Osteoblast (primary cell): Measurements from ENCODE around the gene CCSER1. TPM values are rescaled to one million over a fixed set of nuclear protein-coding genes. Genes with fewer than 3 reads are reported as not detected.

ENCODE experiments used
- DNase-seq: peaks from one replicate; pipeline ENCODE4 v3.0.0; 2011; ENCODE audit warnings: low spot score, mixed read lengths; ENCODE audit not compliant: insufficient read length; ENCODE audit errors: missing footprints
- H2AFZ ChIP-seq: 2 replicates; pipeline ENCODE4 v1.6.0; 2011; ENCODE audit warnings: mild to moderate bottlenecking, low read length
- H3K27ac ChIP-seq: 2 replicates; pipeline ENCODE4 v1.5.1; 2011; ENCODE audit warnings: mild to moderate bottlenecking, low read depth, low read length, moderate library complexity
- H3K27me3 ChIP-seq: 2 replicates; pipeline ENCODE4 v1.6.0; 2012; ENCODE audit warnings: mild to moderate bottlenecking, control low read depth, inconsistent platforms, low read length, moderate library complexity; ENCODE audit not compliant: insufficient read depth
- H3K36me3 ChIP-seq: 2 replicates; pipeline ENCODE4 v1.5.1; 2011; ENCODE audit warnings: mild to moderate bottlenecking, low read length, control low read depth, moderate library complexity; ENCODE audit not compliant: insufficient read depth
- H3K4me1 ChIP-seq: 2 replicates; pipeline ENCODE4 v1.5.1; 2011; ENCODE audit warnings: mild to moderate bottlenecking, low read length, control low read depth, moderate library complexity; ENCODE audit not compliant: insufficient read depth
- H3K4me2 ChIP-seq: 2 replicates; pipeline ENCODE4 v1.6.0; 2011; ENCODE audit warnings: mild to moderate bottlenecking, low read length; ENCODE audit not compliant: insufficient read depth
- H3K4me3 ChIP-seq: fragments of 200-600 bp; sonication (generic); 3 replicates; pipeline ENCODE4 v1.5.1; 2012; ENCODE audit warnings: mild to moderate bottlenecking, low read length, inconsistent platforms; ENCODE audit not compliant: insufficient read depth
- H3K79me2 ChIP-seq: 2 replicates; pipeline ENCODE4 v1.6.0; 2012; ENCODE audit warnings: mild to moderate bottlenecking, low read length, control low read depth, inconsistent platforms; ENCODE audit not compliant: insufficient read depth
- H3K9me3 ChIP-seq: 2 replicates; pipeline ENCODE4 v1.5.1; 2011; ENCODE audit warnings: low read depth, low read length, control low read depth
- H4K20me1 ChIP-seq: 2 replicates; pipeline ENCODE4 v1.6.0; 2012; ENCODE audit warnings: mild to moderate bottlenecking, low read length, control low read depth; ENCODE audit not compliant: insufficient read depth
- CTCF ChIP-seq: IDR thresholded peaks from 2 replicates; pipeline ENCODE4 v1.5.1; 2011; ENCODE audit warnings: mild to moderate bottlenecking, low read depth, low read length, moderate library complexity; ENCODE audit errors: extremely low read depth
- total RNA-seq: library from RNA; depleted of rRNA; stranded (reverse); fragments of >200 nt; gene quantifications from 2 replicates; pipeline ENCODE4 v1.2.3, GENCODE V29; 2012

CCSER1 gene
- total RNA-seq, 1 donor, result under 0.01 TPM

DNA sequence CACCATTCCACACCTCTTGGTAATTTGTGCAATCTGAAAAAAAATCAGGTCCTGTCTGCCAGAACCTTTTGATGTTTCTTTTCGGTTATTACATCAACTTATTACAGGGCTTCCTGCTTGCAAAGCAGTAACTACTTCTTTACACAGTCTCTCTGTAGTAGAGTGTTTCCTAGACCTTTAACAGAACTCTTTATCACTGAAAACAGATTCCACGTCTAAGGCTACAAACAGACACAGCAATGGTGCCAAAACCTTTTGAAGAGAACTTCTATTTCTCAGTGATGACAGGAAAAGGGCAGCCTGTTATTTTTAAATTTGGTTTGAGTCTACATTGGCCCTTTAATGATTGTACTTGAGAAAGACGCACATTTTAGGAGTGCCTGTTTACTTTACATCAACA is 1463.1 kb downstream of the CCSER1 start:
- DNase-seq, result no peak
- H3K9me3 ChIP-seq, result no peaks in the 10 kb centered on the region
- no peak overlapping the region for H3K4me3 ChIP-seq
- no peak overlapping the region for H3K27ac ChIP-seq
- no peaks in the 10 kb centered on the region for H3K79me2 ChIP-seq
- TF ChIP-seq CTCF, result no peak
- H4K20me1 ChIP-seq, result no peaks in the 10 kb centered on the region
- H3K36me3 ChIP-seq, result no peaks in the 10 kb centered on the region
- H2AFZ ChIP-seq, result no peak overlapping the region
- H3K4me1 ChIP-seq, result no peaks in the 10 kb centered on the region
- H3K27me3 ChIP-seq, result no peaks in the 10 kb centered on the region
- no peak overlapping the region for H3K4me2 ChIP-seq

DNA sequence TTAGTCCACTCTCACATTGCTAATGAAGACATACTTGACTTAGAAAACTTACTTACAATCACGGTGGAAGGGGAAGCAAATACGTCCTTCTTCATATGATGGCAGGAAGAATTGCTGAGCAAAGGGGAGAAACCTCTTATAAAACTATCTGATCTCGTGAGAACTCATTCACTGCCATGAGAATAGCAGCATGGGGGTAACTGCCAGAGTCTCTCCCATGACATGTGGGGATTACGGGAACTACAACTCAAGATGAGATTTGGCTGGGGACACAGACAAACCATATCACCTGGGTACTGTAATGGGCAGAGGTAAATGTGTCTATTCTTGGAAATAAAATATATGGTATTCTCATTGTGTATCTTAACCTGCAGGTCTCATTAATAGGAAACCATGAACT is 1464.9 kb downstream of the CCSER1 start:
- Histone ChIP-seq H3K4me2 (no peak overlapping the region), H3K4me3 (no peak overlapping the region), H3K27me3 (no peaks in the 10 kb centered on the region), H2AFZ (no peak overlapping the region), H3K9me3 (no peaks in the 10 kb centered on the region), H3K79me2 (no peaks in the 10 kb centered on the region), H3K4me1 (no peaks in the 10 kb centered on the region), H3K36me3 (no peaks in the 10 kb centered on the region), H3K27ac (no peak overlapping the region), H4K20me1 (no peaks in the 10 kb centered on the region)
- TF ChIP-seq CTCF, result no peak
- DNase-seq, result no peak

- Histone ChIP-seq H3K9me3 (peaks cover 2% of the 10 kb centered on the region), H4K20me1 (no peaks in the 10 kb centered on the region), H3K36me3 (no peaks in the 10 kb centered on the region), H3K4me2 (no peak overlapping the region), H3K4me3 (no peak overlapping the region), H3K4me1 (no peaks in the 10 kb centered on the region), H3K79me2 (no peaks in the 10 kb centered on the region), H2AFZ (no peak overlapping the region), H3K27ac (no peak overlapping the region), H3K27me3 (no peaks in the 10 kb centered on the region)
- TF ChIP-seq CTCF, result no peak
- DNase-seq, result no peak
Observed at GRCh38 chr4:91596718-91597117, 1469.5 kb downstream of the CCSER1 start.

GRCh38 chr4:91598696-91599095 is 1471.5 kb downstream of the CCSER1 start:
- Histone ChIP-seq H3K27me3 (no peaks in the 10 kb centered on the region), H3K4me2 (no peak overlapping the region), H3K4me1 (no peaks in the 10 kb centered on the region), H2AFZ (no peak overlapping the region), H3K36me3 (no peaks in the 10 kb centered on the region), H3K9me3 (peaks cover 2% of the 10 kb centered on the region), H3K79me2 (no peaks in the 10 kb centered on the region), H4K20me1 (no peaks in the 10 kb centered on the region), H3K4me3 (no peak overlapping the region), H3K27ac (no peak overlapping the region)
- DNase-seq, result no peak
- no peak for TF ChIP-seq CTCF
